ENCODE measurements around the gene PEX19.

PEX19 gene

DNA sequence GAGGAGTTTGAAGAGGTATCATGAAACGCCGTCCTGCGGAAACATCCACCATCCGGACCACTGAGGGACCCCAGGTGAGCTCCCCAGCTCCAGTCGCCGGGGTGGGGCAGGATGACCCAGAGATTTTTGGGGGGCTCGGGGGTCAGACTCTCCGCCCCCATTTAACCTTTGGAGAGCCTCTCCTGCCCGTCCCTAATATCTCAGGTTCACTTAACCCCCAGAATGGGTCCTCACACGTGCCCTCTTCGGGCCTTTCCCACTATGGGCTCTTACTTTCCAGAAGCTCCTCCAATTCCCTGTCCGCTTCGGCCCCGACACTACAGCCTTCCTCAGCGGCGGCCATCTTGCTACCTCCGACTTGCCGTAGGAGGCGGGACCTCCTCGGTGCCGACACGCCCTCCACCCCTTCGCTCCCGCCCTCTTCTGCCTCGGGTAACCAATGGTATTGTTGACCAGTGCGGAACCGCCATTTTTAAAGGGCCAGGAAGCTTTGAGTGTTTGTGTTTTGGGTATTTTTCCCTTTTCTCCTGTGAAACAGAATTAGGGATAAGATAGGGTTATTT is at the start of gene PEX19:
TSS of gene PEX19 (minus strand) at position 352 of the 563 bp plus-strand sequence. CDS start at position 343, 9 bp downstream.
- TF ChIP-seq FOXM1 (IDR thresholded peaks at IDR 0.05; ENCODE audit: borderline replicate concordance, low read depth) (no peak), EP300 (IDR thresholded peaks at IDR 0.05; ENCODE audit: borderline replicate concordance) (no peak), EGR1 (IDR thresholded peaks at IDR 0.05) (no peak), TEAD4 (IDR thresholded peaks at IDR 0.05) (no peak), TCF12 (IDR thresholded peaks at IDR 0.05; ENCODE audit: low read depth) (0 out of 2 replicates have a peak, but pooled peaks have one; percentile 49), MAX (IDR thresholded peaks at IDR 0.05) (peak; percentile 60), RAD21 (IDR thresholded peaks at IDR 0.05; ENCODE audit: low read depth) (no peak), ZBTB7A (IDR thresholded peaks at IDR 0.05; ENCODE audit: low read depth) (no peak), CEBPB (IDR thresholded peaks at IDR 0.05) (no peak), YY1 (IDR thresholded peaks at IDR 0.05; ENCODE audit: low read depth) (peak; percentile 98), TAF1 (IDR thresholded peaks at IDR 0.05; ENCODE audit: low read depth) (peak; percentile 94), REST (IDR thresholded peaks at IDR 0.05; ENCODE audit: low read depth) (no peak), NFIC (IDR thresholded peaks at IDR 0.05) (no peak)
- TF ChIP-seq, protein P1, sequence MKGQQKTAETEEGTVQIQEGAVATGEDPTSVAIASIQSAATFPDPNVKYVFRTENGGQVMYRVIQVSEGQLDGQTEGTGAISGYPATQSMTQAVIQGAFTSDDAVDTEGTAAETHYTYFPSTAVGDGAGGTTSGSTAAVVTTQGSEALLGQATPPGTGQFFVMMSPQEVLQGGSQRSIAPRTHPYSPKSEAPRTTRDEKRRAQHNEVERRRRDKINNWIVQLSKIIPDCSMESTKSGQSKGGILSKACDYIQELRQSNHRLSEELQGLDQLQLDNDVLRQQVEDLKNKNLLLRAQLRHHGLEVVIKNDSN (IDR thresholded peaks at IDR 0.05): no peak

DNA sequence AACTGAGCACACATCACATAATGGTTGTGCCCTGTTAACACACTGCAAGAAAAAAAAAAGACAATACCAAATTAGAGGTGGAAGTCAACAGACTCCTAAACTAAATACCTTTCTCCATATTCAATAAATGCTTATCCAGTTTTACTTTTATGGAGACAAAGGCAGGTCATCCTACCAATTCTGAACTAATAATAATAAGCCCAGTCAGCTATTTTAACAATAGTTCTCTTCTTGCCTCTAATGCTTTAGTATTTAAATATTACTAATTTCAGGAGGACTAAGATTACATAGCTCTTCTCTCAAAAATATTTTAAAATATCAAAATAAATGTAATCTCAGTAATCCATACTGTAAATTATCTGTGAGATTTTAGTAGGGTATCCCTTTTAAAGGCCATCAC is 47.6 kb upstream of the PEX19 start:
- TF ChIP-seq, protein P1 (IDR thresholded peaks at IDR 0.05): no peak
- TF ChIP-seq REST (IDR thresholded peaks at IDR 0.05; ENCODE audit: low read depth) (no peak), TAF1 (IDR thresholded peaks at IDR 0.05; ENCODE audit: low read depth) (no peak), NFIC (IDR thresholded peaks at IDR 0.05) (no peak), FOXM1 (IDR thresholded peaks at IDR 0.05; ENCODE audit: borderline replicate concordance, low read depth) (no peak), RAD21 (IDR thresholded peaks at IDR 0.05; ENCODE audit: low read depth) (no peak), MAX (IDR thresholded peaks at IDR 0.05) (no peak), EP300 (IDR thresholded peaks at IDR 0.05; ENCODE audit: borderline replicate concordance) (no peak), EGR1 (IDR thresholded peaks at IDR 0.05) (no peak), CREB1 (IDR thresholded peaks at IDR 0.05; ENCODE audit: low read depth) (no peak), YY1 (IDR thresholded peaks at IDR 0.05; ENCODE audit: low read depth) (no peak), CEBPB (IDR thresholded peaks at IDR 0.05) (no peak), ZBTB7A (IDR thresholded peaks at IDR 0.05; ENCODE audit: low read depth) (no peak), TCF12 (IDR thresholded peaks at IDR 0.05; ENCODE audit: low read depth) (no peak), TEAD4 (IDR thresholded peaks at IDR 0.05) (no peak)

- TF ChIP-seq CREB1 (IDR thresholded peaks at IDR 0.05; ENCODE audit: low read depth) (no peak), EP300 (IDR thresholded peaks at IDR 0.05; ENCODE audit: borderline replicate concordance) (no peak), RAD21 (IDR thresholded peaks at IDR 0.05; ENCODE audit: low read depth) (no peak), CEBPB (IDR thresholded peaks at IDR 0.05) (no peak), YY1 (IDR thresholded peaks at IDR 0.05; ENCODE audit: low read depth) (no peak), EGR1 (IDR thresholded peaks at IDR 0.05) (no peak), TAF1 (IDR thresholded peaks at IDR 0.05; ENCODE audit: low read depth) (no peak), ZBTB7A (IDR thresholded peaks at IDR 0.05; ENCODE audit: low read depth) (no peak), NFIC (IDR thresholded peaks at IDR 0.05) (no peak)
- TF ChIP-seq, protein P1 (IDR thresholded peaks at IDR 0.05): no peak
These were observed 45.2 kb upstream of the PEX19 start for GRCh38 chr1:160330119-160330518.

GRCh38 chr1:160328184-160328583 is 43.3 kb upstream of the PEX19 start:
- TF ChIP-seq CEBPB (IDR thresholded peaks at IDR 0.05) (no peak), EP300 (IDR thresholded peaks at IDR 0.05; ENCODE audit: borderline replicate concordance) (no peak), TCF12 (IDR thresholded peaks at IDR 0.05; ENCODE audit: low read depth) (no peak), EGR1 (IDR thresholded peaks at IDR 0.05) (no peak), NFIC (IDR thresholded peaks at IDR 0.05) (no peak), FOXM1 (IDR thresholded peaks at IDR 0.05; ENCODE audit: borderline replicate concordance, low read depth) (no peak), CREB1 (IDR thresholded peaks at IDR 0.05; ENCODE audit: low read depth) (no peak), TEAD4 (IDR thresholded peaks at IDR 0.05) (no peak), TAF1 (IDR thresholded peaks at IDR 0.05; ENCODE audit: low read depth) (no peak), REST (IDR thresholded peaks at IDR 0.05; ENCODE audit: low read depth) (no peak), RAD21 (IDR thresholded peaks at IDR 0.05; ENCODE audit: low read depth) (no peak), YY1 (IDR thresholded peaks at IDR 0.05; ENCODE audit: low read depth) (no peak), ZBTB7A (IDR thresholded peaks at IDR 0.05; ENCODE audit: low read depth) (no peak), MAX (IDR thresholded peaks at IDR 0.05) (no peak)
- TF ChIP-seq, protein P1 (IDR thresholded peaks at IDR 0.05): no peak
